HCT116 (cell line): ENCODE data around the gene POU5F1. TPM values are rescaled to one million over a fixed set of nuclear protein-coding genes. Genes with fewer than 3 reads are reported as not detected.

ENCODE experiments used
- ATAC-seq: fragments of 200-7000 bp; cut with Tn5 transposase; 2 replicates; pipeline ENCODE4 v1.9.1; 2020; ENCODE audit warnings: mild to moderate bottlenecking, moderate library complexity
- BruUV-seq: library from RNA; stranded (reverse); fragments of 400-500 nt; replicated peaks from 2 replicates; lab custom pipeline; 2021; lab: Mats Ljungman, UMichigan
- CTCF ChIA-PET: fragments of 300-600 bp; sonication (Branson Sonifier 250); formaldehyde crosslinking; loops from one replicate; lab custom pipeline; 2021; ENCODE audit warnings: antibody characterized with exemption; lab: Charles Lee
- POLR2A ChIA-PET: fragments of 300-600, 350-600 bp; sonication (Branson Sonifier 250); formaldehyde crosslinking; loops from one replicate; lab custom pipeline; 2021; ENCODE audit warnings: antibody characterized with exemption; lab: Charles Lee
- RAD21 ChIA-PET, 2 experiments: fragments of 300-600 bp; sonication (Branson Sonifier 250); formaldehyde crosslinking; loops; one replicate each; lab custom pipeline; 2023; ENCODE audit warnings: low total read pairs in 2 of 2; ENCODE audit not compliant: uncharacterized antibody in 2 of 2, unreplicated experiment in 2 of 2, low non-redundant PET in 1 of 2; lab: Charles Lee
- DNase-seq: peaks from one replicate; pipeline ENCODE4 v3.0.0-alpha.2; 2010; ENCODE audit warnings: low read depth, low spot score
- H2AFZ ChIP-seq: fragments of 200-600 bp; shearing (Covaris generic), sonication (generic); 2 replicates; pipeline ENCODE4 v1.6.1; 2017; ENCODE audit warnings: low read depth, mixed run types, mixed read lengths, antibody characterized with exemption, low read length; ENCODE audit not compliant: poor library complexity, severe bottlenecking
- H3K27ac ChIP-seq: 2 replicates; pipeline ENCODE4 v1.5.1; 2012; ENCODE audit warnings: low read depth, low read length
- H3K27me3 ChIP-seq: fragments of 200-600 bp; sonication (generic); 2 replicates; pipeline ENCODE4 v1.6.1; 2016; ENCODE audit warnings: mixed run types, low read length, mixed read lengths; ENCODE audit not compliant: insufficient read depth
- H3K36me3 ChIP-seq, 2 experiments: fragments of 200-500 bp in 1 of 2; fragments of 200-600 bp in 1 of 2; sonication (Bioruptor generic) in 1 of 2; sonication (generic) in 1 of 2; 2 replicates each; pipeline versions ENCODE4 v1.5.1 to v1.6.1; 2014 to 2016; ENCODE audit warnings: low read length in 2 of 2, inconsistent platforms in 1 of 2, mixed read lengths in 1 of 2, mixed run types in 1 of 2; ENCODE audit not compliant: insufficient read depth in 2 of 2, control insufficient read depth in 1 of 2
- H3K4me1 ChIP-seq, 2 experiments: fragments of 200-600 bp in 1 of 2; sonication (generic) in 1 of 2; 2 replicates each; pipeline versions ENCODE4 v1.5.1 to v1.6.1; 2012 to 2017; ENCODE audit warnings: low read length in 2 of 2, inconsistent platforms in 1 of 2, mild to moderate bottlenecking in 1 of 2, mixed read lengths in 1 of 2, mixed run types in 1 of 2, moderate library complexity in 1 of 2; ENCODE audit not compliant: insufficient read depth in 2 of 2, control insufficient read depth in 1 of 2
- H3K4me2 ChIP-seq: fragments of 200-600 bp; sonication (generic); 2 replicates; pipeline ENCODE4 v1.6.1; 2017; ENCODE audit warnings: mixed run types, low read length, mixed read lengths
- H3K4me3 ChIP-seq, 2 experiments: fragments of 200-600 bp in 1 of 2; sonication (generic) in 1 of 2; replicated peaks in 1 of 2; 2 replicates each; pipeline ENCODE4 v1.5.1; 2011 to 2016; ENCODE audit warnings: low read length in 2 of 2, control low read depth in 1 of 2, low read depth in 1 of 2, mild to moderate bottlenecking in 1 of 2, mixed read lengths in 1 of 2, mixed run types in 1 of 2
- H3K79me2 ChIP-seq: fragments of 200-600 bp; sonication (generic); 2 replicates; pipeline ENCODE4 v1.6.1; 2017; ENCODE audit warnings: mild to moderate bottlenecking, mixed run types, low read length, moderate library complexity, mixed read lengths; ENCODE audit not compliant: insufficient read depth
- H3K9ac ChIP-seq: fragments of 200-600 bp; sonication (generic); 2 replicates; pipeline ENCODE4 v1.6.1; 2016; ENCODE audit warnings: low read length, mixed read lengths
- H3K9me2 ChIP-seq: fragments of 200-600 bp; sonication (generic), shearing (Covaris generic); 2 replicates; pipeline ENCODE4 v1.6.1; 2017; ENCODE audit warnings: mixed run types, mild to moderate bottlenecking, moderate library complexity; ENCODE audit not compliant: insufficient read depth
- H3K9me3 ChIP-seq, 2 experiments: fragments of 200-500 bp in 1 of 2; fragments of 200-600 bp in 1 of 2; sonication (Bioruptor generic) in 1 of 2; sonication (generic) in 1 of 2; 2 replicates each; pipeline ENCODE4 v1.6.1; 2014 to 2017; ENCODE audit warnings: low read length in 2 of 2, mixed read lengths in 2 of 2, inconsistent platforms in 1 of 2, low read depth in 1 of 2, mild to moderate bottlenecking in 1 of 2, mixed run types in 1 of 2, moderate library complexity in 1 of 2; ENCODE audit not compliant: control insufficient read depth in 1 of 2, insufficient read depth in 1 of 2
- H4K20me1 ChIP-seq: fragments of 200-600 bp; sonication (generic), shearing (Covaris generic); 2 replicates; pipeline ENCODE4 v1.6.1; 2017; ENCODE audit warnings: mixed run types, mild to moderate bottlenecking, moderate library complexity; ENCODE audit not compliant: insufficient read depth
- ATF3 ChIP-seq: IDR thresholded peaks from 2 replicates; pipeline ENCODE4 v1.6.1; 2012
- EGR1 ChIP-seq: IDR thresholded peaks from 2 replicates; pipeline ENCODE4 v1.6.1; 2012; ENCODE audit warnings: low read depth
- ELF1 ChIP-seq: IDR thresholded peaks from 2 replicates; pipeline ENCODE4 v1.6.1; 2012; ENCODE audit warnings: low read depth, borderline replicate concordance
- EZH2 ChIP-seq: fragments of 200-600 bp; sonication (generic); IDR thresholded peaks from 2 replicates; pipeline ENCODE4 v1.6.1; 2017; ENCODE audit warnings: antibody characterized with exemption, mixed run types
- FOSL1 ChIP-seq: IDR thresholded peaks from 2 replicates; pipeline ENCODE4 v1.6.1; 2012; ENCODE audit warnings: low read depth
- JUND ChIP-seq: IDR thresholded peaks from 2 replicates; pipeline ENCODE4 v1.6.1; 2012
- POLR2A ChIP-seq: IDR thresholded peaks from 2 replicates; pipeline ENCODE4 v1.7.0; 2011; ENCODE audit warnings: borderline replicate concordance; ENCODE audit not compliant: insufficient read depth, insufficient read length; ENCODE audit errors: extremely low read depth
- POLR2AphosphoS5 ChIP-seq: IDR thresholded peaks from 2 replicates; pipeline ENCODE4 v1.6.1; 2011; ENCODE audit warnings: mild to moderate bottlenecking, low read depth, low read length, moderate library complexity
- RAD21 ChIP-seq: IDR thresholded peaks from 2 replicates; pipeline ENCODE4 v1.6.1; 2012; ENCODE audit warnings: low read depth, mild to moderate bottlenecking
- SIN3A ChIP-seq: IDR thresholded peaks from 2 replicates; pipeline ENCODE4 v1.6.1; 2012; ENCODE audit warnings: low read depth
- SP1 ChIP-seq: IDR thresholded peaks from 2 replicates; pipeline ENCODE4 v1.6.1; 2012; ENCODE audit warnings: low read depth
- SRF ChIP-seq: IDR thresholded peaks from 2 replicates; pipeline ENCODE4 v1.6.1; 2012; ENCODE audit warnings: low read depth
- YY1 ChIP-seq: IDR thresholded peaks from 2 replicates; pipeline ENCODE4 v1.6.1; 2011; ENCODE audit warnings: low read length, low read depth, moderate library complexity, mild to moderate bottlenecking; ENCODE audit not compliant: insufficient replicate concordance; ENCODE audit errors: extremely low read depth
- ZFX ChIP-seq: fragments of 450-650 bp; IDR thresholded peaks from 2 replicates; pipeline ENCODE4 v1.6.1; 2017
- ZNF274 ChIP-seq: fragments of 200-500 bp; sonication (Bioruptor generic); IDR thresholded peaks from 2 replicates; pipeline ENCODE4 v1.6.1; 2014; ENCODE audit warnings: mild to moderate bottlenecking, low read depth, low read length, inconsistent platforms
- intact Hi-C: fragments of 100-400 bp; cut with micrococcal nuclease; formaldehyde crosslinking; loops from 2 replicates; pipeline ENCODE4 v1.10.0; 2022
- total RNA-seq: library from RNA; stranded (reverse); gene quantifications from one replicate; pipeline ENCODE4 v1.2.1, GENCODE V29; 2021; ENCODE audit not compliant: unreplicated experiment

Gene POU5F1
- total RNA-seq, 1 experiment from 2014 or later = 1.9 TPM

DNA sequence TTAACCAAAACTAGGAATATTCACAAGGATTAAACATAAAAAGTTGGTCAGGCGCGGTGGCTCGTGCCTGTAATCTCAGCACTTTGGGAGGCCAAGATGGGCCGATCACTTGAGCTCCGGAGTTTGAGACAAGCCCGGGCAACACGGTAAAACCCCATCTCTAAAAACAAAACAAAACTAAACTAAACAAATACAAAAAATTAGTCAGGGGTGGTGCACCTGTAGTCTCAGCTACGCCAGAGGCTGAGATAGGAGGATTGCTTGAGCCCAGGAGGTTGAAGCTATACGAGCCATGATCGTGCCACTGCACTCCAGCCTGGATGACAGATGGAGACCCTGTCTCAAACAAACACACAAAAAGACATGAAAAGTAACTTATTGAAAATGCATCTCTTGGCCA lies 34.8 kb downstream of the POU5F1 start:
- Histone ChIP-seq H3K4me2 (no peak overlapping the region), H2AFZ (no peak overlapping the region), H3K9me2 (no peaks in the 10 kb centered on the region), H3K9me3 (no peaks in the 10 kb centered on the region), H3K27me3 (no peaks in the 10 kb centered on the region), H3K27ac (no peak overlapping the region), H3K4me3 (no peak overlapping the region), H3K79me2 (no peaks in the 10 kb centered on the region), H4K20me1 (no peaks in the 10 kb centered on the region), H3K36me3 (no peaks in the 10 kb centered on the region), H3K4me1 (peaks cover 4 to 13% of the 10 kb centered on the region in 2 experiments; a peak in 3 of 4 replicates), H3K9ac (no peak overlapping the region)
- POLR2A ChIA-PET = no interaction called here
- no TSS peak for BruUV-seq
- ATAC-seq = no peak
- TF ChIP-seq RAD21 = no peak
- TF ChIP-seq ATF3 = no peak
- CTCF ChIA-PET = interaction anchor here (1.0 kb wide), 1 partner anchor 61 kb away, joined by 3 read pairs; no protein-coding TSS in a partner anchor
- intact Hi-C loops = no loop called here
- DNase-seq = no peak
- RAD21 ChIA-PET = no interaction called here

- ChIA-PET CTCF (interaction anchor here (0.9 kb wide), 1 partner anchor 18 kb away, joined by 4 read pairs; the partner anchor contains the start of gene PSORS1C1), RAD21 (interaction anchor here in 1 of 2 experiments (0.7 kb wide), 1 partner anchor 20 kb away, joined by 6 read pairs; no protein-coding TSS in a partner anchor), POLR2A (no interaction called here)
- Histone ChIP-seq H4K20me1 (no peaks in the 10 kb centered on the region), H2AFZ (no peak overlapping the region), H3K4me3 (no peak overlapping the region), H3K27me3 (no peaks in the 10 kb centered on the region), H3K27ac (no peak overlapping the region), H3K9me3 (no peaks in the 10 kb centered on the region), H3K9me2 (no peaks in the 10 kb centered on the region), H3K4me1 (peaks cover 3 to 9% of the 10 kb centered on the region in 2 experiments; a peak in 3 of 4 replicates), H3K79me2 (no peaks in the 10 kb centered on the region), H3K36me3 (no peaks in the 10 kb centered on the region), H3K9ac (no peak overlapping the region), H3K4me2 (no peak overlapping the region)
- intact Hi-C loops = no loop called here
- DNase-seq (no peak), ATAC-seq (no peak)
- TF ChIP-seq JUND (no peak), FOSL1 (no peak), ZFX (no peak), ZNF274 (no peak), POLR2A (no peak), SIN3A (no peak), EGR1 (no peak), POLR2AphosphoS5 (no peak), EZH2 (no peak), SRF (no peak), YY1 (no peak), ELF1 (no peak), SP1 (no peak), ATF3 (no peak), RAD21 (no peak)
- BruUV-seq = no TSS peak
These were observed 37.7 kb downstream of the POU5F1 start for GRCh38 chr6:31132806-31133205.
